Measurements from ENCODE around the gene SCUBE1. TPM values are rescaled to one million over a fixed set of nuclear protein-coding genes. Genes with fewer than 3 reads are reported as not detected.

The SCUBE1 gene
- total RNA-seq, 1 experiment from 2014 or later = not detected

- POLR2A ChIA-PET = no interaction called here
Observed at GRCh38 chr22:43351966-43352345, 8.8 kb upstream of the SCUBE1 start.

DNA sequence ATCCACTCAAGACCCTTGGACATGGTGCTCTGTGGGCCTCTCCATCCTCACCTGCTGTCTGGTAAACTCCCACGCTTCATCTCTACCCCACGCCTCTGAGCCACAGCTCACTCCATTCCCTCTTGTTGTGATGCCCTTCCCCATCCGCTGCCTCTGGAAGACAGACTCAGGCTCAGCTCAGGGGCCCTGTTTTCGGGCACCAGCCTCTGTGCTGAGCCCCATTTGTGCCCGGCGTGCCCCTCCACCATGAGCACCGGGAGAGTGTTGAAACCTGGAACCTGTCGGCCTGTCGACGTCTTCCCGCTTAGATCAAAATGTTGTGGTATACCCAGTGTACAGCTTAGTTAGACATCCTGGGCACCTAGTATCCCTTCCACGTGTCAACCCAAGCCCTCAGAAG is 6.5 kb upstream of the SCUBE1 start:
- ATAC-seq (no peak), DNase-seq (ENCODE audit: low read depth, low spot score) (no peak)
- Histone ChIP-seq H3K36me3 (ENCODE audit: control insufficient read depth, insufficient read depth, low read length) (no peaks in the 10 kb centered on the region), H3K4me1 (ENCODE audit: control insufficient read depth, insufficient read depth, low read length) (no peaks in the 10 kb centered on the region), H3K27me3 (ENCODE audit: control insufficient read depth, insufficient read depth, low read length) (no peaks in the 10 kb centered on the region), H3K27ac (ENCODE audit: low read length) (no peak overlapping the region), H3K4me3 (ENCODE audit: low read depth in 2 of 2, low read length in 2 of 2) (no peak overlapping the region), H3K9me3 (ENCODE audit: control insufficient read depth, insufficient read depth, low read depth, low read length) (no peaks in the 10 kb centered on the region)
- in situ Hi-C loops (cut with HindIII; ENCODE audit: low pct_unique_long_range_greater_than_20kb, low sequenced_read_pairs) (no loop called here), intact Hi-C loops (cut with micrococcal nuclease; ENCODE audit: unreplicated experiment) (no loop called here)
- TF ChIP-seq, protein P1, sequence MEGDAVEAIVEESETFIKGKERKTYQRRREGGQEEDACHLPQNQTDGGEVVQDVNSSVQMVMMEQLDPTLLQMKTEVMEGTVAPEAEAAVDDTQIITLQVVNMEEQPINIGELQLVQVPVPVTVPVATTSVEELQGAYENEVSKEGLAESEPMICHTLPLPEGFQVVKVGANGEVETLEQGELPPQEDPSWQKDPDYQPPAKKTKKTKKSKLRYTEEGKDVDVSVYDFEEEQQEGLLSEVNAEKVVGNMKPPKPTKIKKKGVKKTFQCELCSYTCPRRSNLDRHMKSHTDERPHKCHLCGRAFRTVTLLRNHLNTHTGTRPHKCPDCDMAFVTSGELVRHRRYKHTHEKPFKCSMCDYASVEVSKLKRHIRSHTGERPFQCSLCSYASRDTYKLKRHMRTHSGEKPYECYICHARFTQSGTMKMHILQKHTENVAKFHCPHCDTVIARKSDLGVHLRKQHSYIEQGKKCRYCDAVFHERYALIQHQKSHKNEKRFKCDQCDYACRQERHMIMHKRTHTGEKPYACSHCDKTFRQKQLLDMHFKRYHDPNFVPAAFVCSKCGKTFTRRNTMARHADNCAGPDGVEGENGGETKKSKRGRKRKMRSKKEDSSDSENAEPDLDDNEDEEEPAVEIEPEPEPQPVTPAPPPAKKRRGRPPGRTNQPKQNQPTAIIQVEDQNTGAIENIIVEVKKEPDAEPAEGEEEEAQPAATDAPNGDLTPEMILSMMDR (IDR thresholded peaks at IDR 0.05) = no peak
- TF ChIP-seq, protein P2, sequence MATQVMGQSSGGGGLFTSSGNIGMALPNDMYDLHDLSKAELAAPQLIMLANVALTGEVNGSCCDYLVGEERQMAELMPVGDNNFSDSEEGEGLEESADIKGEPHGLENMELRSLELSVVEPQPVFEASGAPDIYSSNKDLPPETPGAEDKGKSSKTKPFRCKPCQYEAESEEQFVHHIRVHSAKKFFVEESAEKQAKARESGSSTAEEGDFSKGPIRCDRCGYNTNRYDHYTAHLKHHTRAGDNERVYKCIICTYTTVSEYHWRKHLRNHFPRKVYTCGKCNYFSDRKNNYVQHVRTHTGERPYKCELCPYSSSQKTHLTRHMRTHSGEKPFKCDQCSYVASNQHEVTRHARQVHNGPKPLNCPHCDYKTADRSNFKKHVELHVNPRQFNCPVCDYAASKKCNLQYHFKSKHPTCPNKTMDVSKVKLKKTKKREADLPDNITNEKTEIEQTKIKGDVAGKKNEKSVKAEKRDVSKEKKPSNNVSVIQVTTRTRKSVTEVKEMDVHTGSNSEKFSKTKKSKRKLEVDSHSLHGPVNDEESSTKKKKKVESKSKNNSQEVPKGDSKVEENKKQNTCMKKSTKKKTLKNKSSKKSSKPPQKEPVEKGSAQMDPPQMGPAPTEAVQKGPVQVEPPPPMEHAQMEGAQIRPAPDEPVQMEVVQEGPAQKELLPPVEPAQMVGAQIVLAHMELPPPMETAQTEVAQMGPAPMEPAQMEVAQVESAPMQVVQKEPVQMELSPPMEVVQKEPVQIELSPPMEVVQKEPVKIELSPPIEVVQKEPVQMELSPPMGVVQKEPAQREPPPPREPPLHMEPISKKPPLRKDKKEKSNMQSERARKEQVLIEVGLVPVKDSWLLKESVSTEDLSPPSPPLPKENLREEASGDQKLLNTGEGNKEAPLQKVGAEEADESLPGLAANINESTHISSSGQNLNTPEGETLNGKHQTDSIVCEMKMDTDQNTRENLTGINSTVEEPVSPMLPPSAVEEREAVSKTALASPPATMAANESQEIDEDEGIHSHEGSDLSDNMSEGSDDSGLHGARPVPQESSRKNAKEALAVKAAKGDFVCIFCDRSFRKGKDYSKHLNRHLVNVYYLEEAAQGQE (IDR thresholded peaks at IDR 0.05; ENCODE audit: insufficient read depth in 1 of 2, low read depth in 2 of 2, low read length in 1 of 2) = no peak
- TF ChIP-seq POLR2AphosphoS5 (IDR thresholded peaks at IDR 0.05; ENCODE audit: low read depth, low read length) (no peak), SIN3A (IDR thresholded peaks at IDR 0.05; ENCODE audit: borderline replicate concordance, insufficient read depth, low read depth, low read length) (no peak), TCF7L2 (IDR thresholded peaks at IDR 0.05; ENCODE audit: low read depth, low read length) (no peak)
- CTCF ChIA-PET = no interaction called here
- no TSS peak for BruUV-seq (replicated peaks)
- POLR2A ChIA-PET = no interaction called here

More at GRCh38 chr22:43351966-43352345, 8.8 kb upstream of the SCUBE1 start:
- Histone ChIP-seq H3K27ac (ENCODE audit: low read length) (no peak overlapping the region), H3K9me3 (ENCODE audit: control insufficient read depth, insufficient read depth, low read depth, low read length) (no peaks in the 10 kb centered on the region), H3K36me3 (ENCODE audit: control insufficient read depth, insufficient read depth, low read length) (no peaks in the 10 kb centered on the region), H3K4me1 (ENCODE audit: control insufficient read depth, insufficient read depth, low read length) (no peaks in the 10 kb centered on the region), H3K4me3 (ENCODE audit: low read depth in 2 of 2, low read length in 2 of 2) (no peak overlapping the region), H3K27me3 (ENCODE audit: control insufficient read depth, insufficient read depth, low read length) (no peaks in the 10 kb centered on the region)
- BruUV-seq (replicated peaks) = no TSS peak
- TF ChIP-seq, protein P2 (IDR thresholded peaks at IDR 0.05; ENCODE audit: insufficient read depth in 1 of 2, low read depth in 2 of 2, low read length in 1 of 2) = no peak
- TF ChIP-seq, protein P1 (IDR thresholded peaks at IDR 0.05) = no peak
- TF ChIP-seq POLR2AphosphoS5 (IDR thresholded peaks at IDR 0.05; ENCODE audit: low read depth, low read length) (no peak), TCF7L2 (IDR thresholded peaks at IDR 0.05; ENCODE audit: low read depth, low read length) (no peak), SIN3A (IDR thresholded peaks at IDR 0.05; ENCODE audit: borderline replicate concordance, insufficient read depth, low read depth, low read length) (no peak)
- DNase-seq (ENCODE audit: low read depth, low spot score) (no peak), ATAC-seq (no peak)
- intact Hi-C loops (cut with micrococcal nuclease; ENCODE audit: unreplicated experiment) = no loop called here
- CTCF ChIA-PET = no interaction called here
- in situ Hi-C loops (cut with HindIII; ENCODE audit: low pct_unique_long_range_greater_than_20kb, low sequenced_read_pairs) = no loop called here
